SK-N-SH (cell line): ENCODE results near the gene DYNLRB1. TPM values are rescaled to one million over a fixed set of nuclear protein-coding genes. Genes with fewer than 3 reads are reported as not detected.
A peak's percentile ranks its signal among the peaks of the same experiment; 100 is the strongest.
"Not testable (repeated sequence)": the region's sequence is repeated elsewhere in the genome, so short reads cannot be mapped to it uniquely, and the experiment has no call there.

Experiments
- CTCF ChIA-PET: fragments of 300-600, 350-600 bp; formaldehyde crosslinking; extraction: SDS; loops from one replicate; lab custom pipeline; 2021; lab: Yijun Ruan, JAX
- POLR2A ChIA-PET: fragments of 350-600 bp; sonication (Branson Sonifier 250); formaldehyde crosslinking; extraction: SDS; loops from one replicate; lab custom pipeline; 2020; ENCODE audit warnings: antibody characterized with exemption, inconsistent platforms; lab: Yijun Ruan, JAX
- DNase-seq: peaks from one replicate; pipeline ENCODE4 v3.0.0; 2012
- H2AFZ ChIP-seq: fragments of 200-600 bp; sonication (generic); 2 replicates; pipeline ENCODE4 v1.8.1; 2016; ENCODE audit warnings: antibody characterized with exemption, mild to moderate bottlenecking, low read depth
- H3F3A ChIP-seq: fragments of 200-600 bp; sonication (generic); replicated peaks from 2 replicates; pipeline ENCODE3; 2016; ENCODE audit warnings: antibody characterized with exemption, mild to moderate bottlenecking; ENCODE audit not compliant: insufficient read depth
- H3K27ac ChIP-seq, 2 experiments: fragments of 200-500 bp in 1 of 2; fragments of 200-600 bp in 1 of 2; sonication (Bioruptor generic) in 1 of 2; sonication (generic), shearing (Covaris generic) in 1 of 2; 2 replicates each; pipeline versions ENCODE4 v1.5.1 to v1.6.1; 2014 to 2016; ENCODE audit warnings: low read depth in 2 of 2, inconsistent platforms in 1 of 2, low read length in 1 of 2, mild to moderate bottlenecking in 1 of 2, mixed read lengths in 1 of 2
- H3K27me3 ChIP-seq: fragments of 200-600 bp; sonication (generic), shearing (Covaris generic); 2 replicates; pipeline ENCODE4 v1.6.1; 2016; ENCODE audit warnings: mixed run types; ENCODE audit not compliant: insufficient read depth
- H3K36me3 ChIP-seq, 2 experiments: fragments of 200-500 bp in 1 of 2; fragments of 200-600 bp in 1 of 2; sonication (Bioruptor generic) in 1 of 2; sonication (generic) in 1 of 2; replicated peaks in 1 of 2; 2 replicates each; pipeline versions ENCODE3 to v1.5.1; 2014 to 2016; ENCODE audit warnings: low read length in 1 of 2, mild to moderate bottlenecking in 1 of 2; ENCODE audit not compliant: insufficient read depth in 2 of 2, control insufficient read depth in 1 of 2
- H3K4me1 ChIP-seq, 2 experiments: fragments of 200-500 bp in 1 of 2; fragments of 200-600 bp in 1 of 2; sonication (Bioruptor generic) in 1 of 2; sonication (generic), shearing (Covaris generic) in 1 of 2; 2 replicates each; pipeline versions ENCODE4 v1.5.1 to v1.6.1; 2014 to 2016; ENCODE audit warnings: low read depth in 1 of 2, low read length in 1 of 2, mixed run types in 1 of 2; ENCODE audit not compliant: insufficient read depth in 2 of 2, control insufficient read depth in 1 of 2
- H3K4me2 ChIP-seq: fragments of 200-600 bp; sonication (generic), shearing (Covaris generic); 2 replicates; pipeline ENCODE4 v1.6.1; 2017; ENCODE audit warnings: mixed run types
- H3K4me3 ChIP-seq, 2 experiments: fragments of 200-500 bp in 1 of 2; fragments of 200-600 bp in 1 of 2; sonication (Bioruptor generic) in 1 of 2; sonication (generic), shearing (Covaris generic) in 1 of 2; 2 replicates each; pipeline versions ENCODE4 v1.5.1 to v1.8.1; 2014 to 2016; ENCODE audit warnings: low read depth in 2 of 2, inconsistent platforms in 1 of 2, low read length in 1 of 2, mild to moderate bottlenecking in 1 of 2, mixed read lengths in 1 of 2, moderate library complexity in 1 of 2
- H3K79me2 ChIP-seq: fragments of 200-600 bp; sonication (generic); 2 replicates; pipeline ENCODE4 v1.8.1; 2017; ENCODE audit warnings: mild to moderate bottlenecking; ENCODE audit not compliant: insufficient read depth
- H3K9ac ChIP-seq: fragments of 200-600 bp; sonication (generic); 2 replicates; pipeline ENCODE4 v1.6.1; 2017; ENCODE audit warnings: mixed run types
- H3K9me2 ChIP-seq: fragments of 200-600 bp; sonication (generic); 2 replicates; pipeline ENCODE4 v1.6.1; 2017; ENCODE audit warnings: mixed run types
- H3K9me3 ChIP-seq: fragments of 200-600 bp; sonication (generic); 2 replicates; pipeline ENCODE4 v1.6.1; 2017; ENCODE audit warnings: mixed run types, mild to moderate bottlenecking, moderate library complexity
- H4K20me1 ChIP-seq: fragments of 200-600 bp; sonication (generic); 2 replicates; pipeline ENCODE4 v1.6.1; 2017; ENCODE audit warnings: mild to moderate bottlenecking, mixed run types; ENCODE audit not compliant: insufficient read depth
- EP300 ChIP-seq, 2 experiments: IDR thresholded peaks; 2 replicates each; pipeline versions ENCODE4 v1.4.0 to v1.6.1; 2012; ENCODE audit warnings: borderline replicate concordance in 1 of 2, low read depth in 1 of 2, low read length in 1 of 2
- FOXM1 ChIP-seq: IDR thresholded peaks from 2 replicates; pipeline ENCODE4 v1.4.0; 2012; ENCODE audit warnings: low read depth, mild to moderate bottlenecking
- NRF1 ChIP-seq: IDR thresholded peaks from 2 replicates; pipeline ENCODE4 v1.6.1; 2012; ENCODE audit warnings: low read depth, mild to moderate bottlenecking, low read length
- POLR2AphosphoS5 ChIP-seq: IDR thresholded peaks from 2 replicates; pipeline ENCODE4 v1.6.1; 2012; ENCODE audit warnings: low read depth, low read length
- SIN3A ChIP-seq: IDR thresholded peaks from 2 replicates; pipeline ENCODE4 v1.6.1; 2012; ENCODE audit warnings: low read depth, mild to moderate bottlenecking, low read length, moderate library complexity, borderline replicate concordance
- SMC3 ChIP-seq: IDR thresholded peaks from 2 replicates; pipeline ENCODE4 v1.6.1; 2012; ENCODE audit warnings: low read depth, low read length, improper control_type of control experiment
- TAF1 ChIP-seq: IDR thresholded peaks from 2 replicates; pipeline ENCODE4 v1.6.1; 2012; ENCODE audit warnings: low read depth, mild to moderate bottlenecking, low read length, moderate library complexity, borderline replicate concordance
- WGBS: methylation state at CpG from one replicate; pipeline ENCODE4 v1.1.6; 2017; ENCODE audit warnings: low lambda C conversion rate; 5-methylcytosine and 5-hydroxymethylcytosine counted together
- polyA plus RNA-seq, 3 experiments: library from polyadenylated mRNA; depleted of rRNA; stranded (reverse); fragments of >200 nt; gene quantifications; 2 replicates each; pipeline ENCODE4 v1.2.3, GENCODE V29; 2012
- TF ChIP-seq, protein P1 (sequence below): IDR thresholded peaks from 2 replicates; pipeline ENCODE4 v1.6.1; 2012; ENCODE audit warnings: mild to moderate bottlenecking, low read depth, low read length, moderate library complexity
- TF ChIP-seq, protein P2 (sequence below): IDR thresholded peaks from 2 replicates; pipeline ENCODE4 v1.4.0; 2012; ENCODE audit warnings: low read depth, borderline replicate concordance
- TF ChIP-seq, protein P3 (sequence below): IDR thresholded peaks from 2 replicates; pipeline ENCODE4 v1.4.0; 2012; ENCODE audit warnings: low read depth, borderline replicate concordance
- TF ChIP-seq, protein P4 (sequence below): fragments of 150-350 bp; IDR thresholded peaks from 2 replicates; pipeline ENCODE4 v1.6.1; 2016; ENCODE audit warnings: mild to moderate bottlenecking, low read depth, low read length

DYNLRB1 gene
- polyA plus RNA-seq, 1 of the 3 experiments (the other 2 are of a cell fraction) = 402 TPM

DNA sequence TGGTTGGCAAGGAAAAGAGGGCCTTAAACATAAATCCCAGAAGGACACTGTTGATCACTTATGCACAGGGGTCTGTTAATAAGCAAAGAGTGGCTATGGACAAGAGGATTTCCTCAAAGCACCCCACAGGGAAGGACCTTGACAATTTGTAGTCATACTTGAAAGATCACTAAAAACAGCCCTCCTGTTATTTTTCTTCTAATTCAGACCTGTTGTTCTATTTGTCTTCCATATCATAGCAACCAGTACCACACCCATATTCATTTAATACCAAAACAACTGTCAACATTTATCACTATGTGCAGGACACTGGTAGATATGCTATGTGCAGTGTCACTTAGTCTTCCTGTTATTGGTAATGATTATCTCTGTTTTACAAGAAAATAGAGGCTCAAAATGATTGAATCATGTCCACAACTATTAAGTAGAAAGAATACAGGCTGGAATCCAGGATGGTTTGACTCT lies 3.2 kb upstream of the DYNLRB1 start:
- Histone ChIP-seq H3K79me2 (peaks cover 15% of the 10 kb centered on the region), H3K36me3 (peaks cover 37 to 41% of the 10 kb centered on the region in 2 experiments), H2AFZ (no peak overlapping the region), H3K9me3 (no peaks in the 10 kb centered on the region), H3F3A (peaks cover 21% of the 10 kb centered on the region), H3K4me2 (no peak overlapping the region), H3K4me3 (no peak overlapping the region), H3K9ac (no peak overlapping the region), H3K27ac (peak overlapping the region in 1 of 2 experiments; percentile 5; a peak in 1 of 4 replicates), H3K27me3 (no peaks in the 10 kb centered on the region), H3K9me2 (no peaks in the 10 kb centered on the region), H3K4me1 (peaks cover 0 to 9% of the 10 kb centered on the region in 2 experiments; a peak in 2 of 4 replicates), H4K20me1 (0 out of 2 replicates have a peak, but pooled peaks cover under 1% of the 10 kb centered on the region)
- no peak for DNase-seq
- ChIA-PET CTCF (interaction anchor here (0.7 to 1.7 kb wide), 4 partner anchors 9 to 200 kb away, joined by 3 to 5 read pairs (median 4); no protein-coding TSS in a partner anchor), POLR2A (no interaction called here)
- TF ChIP-seq, protein P1, sequence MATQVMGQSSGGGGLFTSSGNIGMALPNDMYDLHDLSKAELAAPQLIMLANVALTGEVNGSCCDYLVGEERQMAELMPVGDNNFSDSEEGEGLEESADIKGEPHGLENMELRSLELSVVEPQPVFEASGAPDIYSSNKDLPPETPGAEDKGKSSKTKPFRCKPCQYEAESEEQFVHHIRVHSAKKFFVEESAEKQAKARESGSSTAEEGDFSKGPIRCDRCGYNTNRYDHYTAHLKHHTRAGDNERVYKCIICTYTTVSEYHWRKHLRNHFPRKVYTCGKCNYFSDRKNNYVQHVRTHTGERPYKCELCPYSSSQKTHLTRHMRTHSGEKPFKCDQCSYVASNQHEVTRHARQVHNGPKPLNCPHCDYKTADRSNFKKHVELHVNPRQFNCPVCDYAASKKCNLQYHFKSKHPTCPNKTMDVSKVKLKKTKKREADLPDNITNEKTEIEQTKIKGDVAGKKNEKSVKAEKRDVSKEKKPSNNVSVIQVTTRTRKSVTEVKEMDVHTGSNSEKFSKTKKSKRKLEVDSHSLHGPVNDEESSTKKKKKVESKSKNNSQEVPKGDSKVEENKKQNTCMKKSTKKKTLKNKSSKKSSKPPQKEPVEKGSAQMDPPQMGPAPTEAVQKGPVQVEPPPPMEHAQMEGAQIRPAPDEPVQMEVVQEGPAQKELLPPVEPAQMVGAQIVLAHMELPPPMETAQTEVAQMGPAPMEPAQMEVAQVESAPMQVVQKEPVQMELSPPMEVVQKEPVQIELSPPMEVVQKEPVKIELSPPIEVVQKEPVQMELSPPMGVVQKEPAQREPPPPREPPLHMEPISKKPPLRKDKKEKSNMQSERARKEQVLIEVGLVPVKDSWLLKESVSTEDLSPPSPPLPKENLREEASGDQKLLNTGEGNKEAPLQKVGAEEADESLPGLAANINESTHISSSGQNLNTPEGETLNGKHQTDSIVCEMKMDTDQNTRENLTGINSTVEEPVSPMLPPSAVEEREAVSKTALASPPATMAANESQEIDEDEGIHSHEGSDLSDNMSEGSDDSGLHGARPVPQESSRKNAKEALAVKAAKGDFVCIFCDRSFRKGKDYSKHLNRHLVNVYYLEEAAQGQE = no peak
- TF ChIP-seq, protein P2, sequence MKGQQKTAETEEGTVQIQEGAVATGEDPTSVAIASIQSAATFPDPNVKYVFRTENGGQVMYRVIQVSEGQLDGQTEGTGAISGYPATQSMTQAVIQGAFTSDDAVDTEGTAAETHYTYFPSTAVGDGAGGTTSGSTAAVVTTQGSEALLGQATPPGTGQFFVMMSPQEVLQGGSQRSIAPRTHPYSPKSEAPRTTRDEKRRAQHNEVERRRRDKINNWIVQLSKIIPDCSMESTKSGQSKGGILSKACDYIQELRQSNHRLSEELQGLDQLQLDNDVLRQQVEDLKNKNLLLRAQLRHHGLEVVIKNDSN = no peak
- TF ChIP-seq SIN3A = no peak
- TF ChIP-seq NRF1 = no peak
- TF ChIP-seq, protein P3, sequence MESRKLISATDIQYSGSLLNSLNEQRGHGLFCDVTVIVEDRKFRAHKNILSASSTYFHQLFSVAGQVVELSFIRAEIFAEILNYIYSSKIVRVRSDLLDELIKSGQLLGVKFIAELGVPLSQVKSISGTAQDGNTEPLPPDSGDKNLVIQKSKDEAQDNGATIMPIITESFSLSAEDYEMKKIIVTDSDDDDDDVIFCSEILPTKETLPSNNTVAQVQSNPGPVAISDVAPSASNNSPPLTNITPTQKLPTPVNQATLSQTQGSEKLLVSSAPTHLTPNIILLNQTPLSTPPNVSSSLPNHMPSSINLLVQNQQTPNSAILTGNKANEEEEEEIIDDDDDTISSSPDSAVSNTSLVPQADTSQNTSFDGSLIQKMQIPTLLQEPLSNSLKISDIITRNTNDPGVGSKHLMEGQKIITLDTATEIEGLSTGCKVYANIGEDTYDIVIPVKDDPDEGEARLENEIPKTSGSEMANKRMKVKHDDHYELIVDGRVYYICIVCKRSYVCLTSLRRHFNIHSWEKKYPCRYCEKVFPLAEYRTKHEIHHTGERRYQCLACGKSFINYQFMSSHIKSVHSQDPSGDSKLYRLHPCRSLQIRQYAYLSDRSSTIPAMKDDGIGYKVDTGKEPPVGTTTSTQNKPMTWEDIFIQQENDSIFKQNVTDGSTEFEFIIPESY = no peak
- TF ChIP-seq EP300 (IDR thresholded peaks at IDR 0.05; ENCODE audit: borderline replicate concordance in 1 of 2, low read depth in 1 of 2, low read length in 1 of 2) = no peak
- no peak for TF ChIP-seq FOXM1
- no peak for TF ChIP-seq SMC3
- TF ChIP-seq, protein P4, sequence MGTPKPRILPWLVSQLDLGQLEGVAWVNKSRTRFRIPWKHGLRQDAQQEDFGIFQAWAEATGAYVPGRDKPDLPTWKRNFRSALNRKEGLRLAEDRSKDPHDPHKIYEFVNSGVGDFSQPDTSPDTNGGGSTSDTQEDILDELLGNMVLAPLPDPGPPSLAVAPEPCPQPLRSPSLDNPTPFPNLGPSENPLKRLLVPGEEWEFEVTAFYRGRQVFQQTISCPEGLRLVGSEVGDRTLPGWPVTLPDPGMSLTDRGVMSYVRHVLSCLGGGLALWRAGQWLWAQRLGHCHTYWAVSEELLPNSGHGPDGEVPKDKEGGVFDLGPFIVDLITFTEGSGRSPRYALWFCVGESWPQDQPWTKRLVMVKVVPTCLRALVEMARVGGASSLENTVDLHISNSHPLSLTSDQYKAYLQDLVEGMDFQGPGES = no peak
- no peak for TF ChIP-seq TAF1
- no peak for TF ChIP-seq POLR2AphosphoS5

DNA sequence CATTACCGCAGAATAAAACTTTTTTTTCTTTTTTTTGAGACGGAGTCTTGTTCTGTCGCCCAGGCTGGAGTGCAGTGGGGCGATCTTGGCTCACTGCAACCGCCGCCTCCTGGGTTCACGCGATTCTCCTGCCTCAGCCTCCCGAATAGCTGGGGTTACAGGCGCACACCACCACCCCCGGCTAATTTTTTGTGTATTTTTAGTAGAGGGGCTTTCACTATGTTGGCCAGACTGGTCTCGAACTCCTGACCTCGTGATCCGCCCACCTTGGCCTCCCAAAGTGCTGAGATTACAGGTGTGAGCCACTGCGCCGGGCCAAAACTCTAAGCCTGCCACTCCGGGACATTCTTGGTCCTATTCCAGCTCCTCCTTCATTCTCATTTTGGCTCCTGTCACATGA lies 2.2 kb upstream of the DYNLRB1 start:
- Histone ChIP-seq H3K79me2 (peaks cover 25% of the 10 kb centered on the region), H3K36me3 (peaks cover 34 to 36% of the 10 kb centered on the region in 2 experiments), H3K27ac (peak overlapping the region in 1 of 2 experiments; percentile 92; a peak in 1 of 4 replicates), H3F3A (peaks cover 21% of the 10 kb centered on the region)
- H2AFZ ChIP-seq, H3K4me1 ChIP-seq, H3K9me2 ChIP-seq, H3K9ac ChIP-seq, H3K27me3 ChIP-seq, POLR2A ChIA-PET, DNase-seq, H3K4me3 ChIP-seq, H4K20me1 ChIP-seq, H3K4me2 ChIP-seq, H3K9me3 ChIP-seq: not testable (repeated sequence)
- CTCF ChIA-PET = interaction anchor here (1.3 kb wide), 1 partner anchor 9 kb away, joined by 5 read pairs; no protein-coding TSS in a partner anchor
- 97% methylated on average over 17 of the region's 17 CpGs for whole genome bisulfite sequencing
